Measurements from ENCODE around the gene DDX11.
"Not testable (repeated sequence)": the region's sequence is repeated elsewhere in the genome, so short reads cannot be mapped to it uniquely, and the experiment has no call there.

GRCh38 chr12:31081274-31081673 is 7.6 kb downstream of the DDX11 start:
- not testable (repeated sequence) for TF ChIP-seq CTCF, POLR2A (IDR thresholded peaks at IDR 0.05)
